HG03095 (cell line): ENCODE results near the gene BMERB1.
"Not testable (repeated sequence)": the region's sequence is repeated elsewhere in the genome, so short reads cannot be mapped to it uniquely, and the experiment has no call there.

Experiments
- ATAC-seq: cut with Tn5 transposase; IDR thresholded peaks from one replicate; pipeline ENCODE4 v1.9.1; 2021; ENCODE audit warnings: moderate library complexity; ENCODE audit not compliant: unreplicated experiment

Gene BMERB1

DNA sequence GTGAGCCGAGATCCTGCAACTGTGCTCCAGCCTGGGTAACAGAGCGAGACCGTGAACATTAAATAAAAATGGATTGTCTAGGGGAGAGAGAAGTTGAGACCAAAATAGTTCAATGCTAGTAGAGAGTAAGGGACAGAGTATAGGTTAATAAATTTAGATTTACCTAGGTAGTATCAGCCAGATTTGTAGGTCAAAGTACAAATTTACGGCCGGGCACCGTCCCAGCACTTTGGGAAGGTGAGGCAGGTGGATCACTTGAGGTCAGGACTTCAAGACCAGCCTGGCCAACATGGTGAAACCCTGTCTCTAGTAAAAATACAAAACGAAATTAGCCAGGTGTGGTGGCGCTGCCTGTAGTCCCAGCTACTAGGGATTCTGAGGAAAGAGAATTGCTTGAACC is 12.2 kb upstream of the BMERB1 start:
- ATAC-seq, result no peak

GRCh38 chr16:15425861-15426260 is 8.5 kb upstream of the BMERB1 start:
- no peak for ATAC-seq

- no peak for ATAC-seq
Measured at GRCh38 chr16:15426796-15427195, 7.6 kb upstream of the BMERB1 start.

GRCh38 chr16:15427648-15428239 is 6.6 kb upstream of the BMERB1 start:
- ATAC-seq, result no peak

DNA sequence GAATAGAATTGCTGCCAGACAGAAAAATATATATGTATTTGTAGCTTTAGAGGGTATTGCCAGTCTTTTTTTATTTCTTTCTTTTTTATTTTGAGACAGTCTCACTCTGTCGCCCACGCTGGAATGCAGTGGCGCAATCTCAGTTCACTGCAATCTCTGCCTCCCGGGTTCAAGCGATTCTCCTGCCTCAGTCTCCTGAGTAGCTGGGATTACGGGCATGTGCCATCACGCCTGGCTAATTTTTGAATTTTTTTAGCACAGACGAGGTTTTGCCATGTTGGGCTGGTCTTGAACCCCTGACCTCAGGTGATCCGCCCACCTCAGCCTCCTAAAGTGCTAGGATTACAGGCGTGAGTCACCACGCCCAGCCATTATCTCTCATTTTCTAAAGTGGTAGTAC is 3.5 kb upstream of the BMERB1 start:
- not testable (repeated sequence) for ATAC-seq

GRCh38 chr16:15434079-15434424 is 336 bp upstream of the BMERB1 start:
- ATAC-seq, result no peak

DNA sequence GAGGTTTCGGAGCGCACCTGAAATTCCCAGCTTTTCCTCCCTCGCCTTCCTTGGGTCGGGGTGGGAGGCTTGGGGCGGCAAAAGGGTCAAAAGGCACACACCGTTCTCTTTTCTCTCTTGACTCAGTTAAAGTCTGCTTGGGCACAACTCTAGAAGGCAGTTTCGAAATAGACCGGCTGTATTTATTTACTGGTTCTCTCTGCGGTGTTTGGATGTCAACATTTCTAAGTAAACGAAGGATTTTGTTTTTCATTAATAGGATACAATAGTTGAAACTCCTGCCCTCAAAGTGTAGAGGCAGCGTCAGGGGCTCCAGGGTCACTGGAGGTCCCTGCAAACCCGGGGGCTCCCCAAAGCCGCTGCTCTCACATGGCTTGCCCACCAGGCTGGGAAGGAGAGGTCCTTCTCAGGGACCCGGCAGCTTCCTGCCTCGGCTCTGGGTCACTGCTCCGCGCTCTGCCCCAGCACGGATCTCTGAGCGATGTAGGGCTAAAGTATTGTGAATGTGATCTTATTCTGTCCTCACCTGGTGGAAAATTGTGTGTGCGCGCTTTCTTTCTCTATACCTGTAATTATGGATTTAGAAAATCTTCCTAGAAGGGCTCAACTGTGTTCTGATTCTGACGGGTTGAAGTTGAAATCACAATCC is 952 bp downstream of the BMERB1 start:
- ATAC-seq, result no peak

GRCh38 chr16:15439102-15439501 is 4.7 kb downstream of the BMERB1 start:
- no peak for ATAC-seq

GRCh38 chr16:15439521-15439920 is 5.1 kb downstream of the BMERB1 start:
- ATAC-seq, result no peak

DNA sequence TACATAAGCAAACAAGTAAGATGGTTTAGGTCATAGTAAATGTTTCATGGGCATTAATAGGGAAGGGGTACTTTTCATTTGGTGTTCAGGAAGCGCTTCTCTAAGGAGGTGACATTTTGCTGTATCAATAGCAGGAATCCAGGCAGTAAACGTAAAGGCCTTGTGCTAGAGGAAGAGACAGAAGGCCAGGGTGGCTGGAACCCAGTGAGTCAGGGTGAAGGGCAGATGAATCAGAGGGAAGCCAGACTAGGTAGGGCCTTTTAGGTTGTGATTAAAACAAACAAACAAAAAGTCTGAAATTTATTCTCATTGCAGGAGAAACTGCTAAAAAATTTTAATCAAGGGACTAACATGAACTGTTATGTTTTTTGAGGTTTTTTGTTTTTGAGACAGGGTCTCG is 6.5 kb downstream of the BMERB1 start:
- ATAC-seq, result no peak

- not testable (repeated sequence) for ATAC-seq
Measured at GRCh38 chr16:15442140-15442539, 7.8 kb downstream of the BMERB1 start.

DNA sequence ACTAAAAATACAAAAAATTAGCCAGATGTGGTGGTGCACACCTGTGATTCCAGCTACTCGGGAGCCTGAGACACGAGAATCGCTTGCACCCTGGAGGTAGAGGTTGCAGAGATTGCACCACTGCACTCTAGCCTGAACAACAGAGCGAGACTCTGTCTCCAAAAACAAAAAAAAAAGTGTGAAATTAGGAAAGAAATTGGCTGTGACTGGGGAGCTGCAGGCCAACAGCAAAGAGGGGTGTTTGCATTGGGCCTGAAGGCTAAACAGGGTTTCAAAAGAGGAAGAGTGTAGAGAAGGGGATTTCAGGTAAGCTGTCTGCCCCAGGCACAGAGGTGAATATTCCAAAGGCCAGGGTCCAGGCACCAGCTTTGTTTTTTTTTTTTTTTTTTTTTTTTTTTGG is 9.4 kb downstream of the BMERB1 start:
- no peak for ATAC-seq

DNA sequence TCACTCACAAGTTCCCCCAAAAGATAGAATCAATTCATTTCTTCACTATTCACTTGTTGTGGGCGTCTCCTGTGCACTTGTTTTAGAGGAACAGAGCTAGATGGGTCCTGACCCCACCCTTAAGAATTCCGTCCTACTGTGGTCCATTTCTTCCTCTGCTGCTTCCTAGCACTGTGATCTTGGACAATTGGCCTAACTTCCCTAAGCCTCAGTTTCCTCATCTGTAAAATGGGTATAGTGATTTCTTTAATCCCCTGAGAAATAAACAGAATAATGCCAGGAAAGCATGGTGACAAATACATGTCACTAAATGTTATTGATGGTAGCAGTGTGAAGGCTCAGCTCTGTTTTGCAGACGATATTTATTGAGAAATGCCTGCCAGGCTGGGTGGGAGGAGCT is 9.9 kb downstream of the BMERB1 start:
- ATAC-seq, result no peak

- no peak for ATAC-seq
Measured at GRCh38 chr16:15445450-15445849, 11.1 kb downstream of the BMERB1 start.

DNA sequence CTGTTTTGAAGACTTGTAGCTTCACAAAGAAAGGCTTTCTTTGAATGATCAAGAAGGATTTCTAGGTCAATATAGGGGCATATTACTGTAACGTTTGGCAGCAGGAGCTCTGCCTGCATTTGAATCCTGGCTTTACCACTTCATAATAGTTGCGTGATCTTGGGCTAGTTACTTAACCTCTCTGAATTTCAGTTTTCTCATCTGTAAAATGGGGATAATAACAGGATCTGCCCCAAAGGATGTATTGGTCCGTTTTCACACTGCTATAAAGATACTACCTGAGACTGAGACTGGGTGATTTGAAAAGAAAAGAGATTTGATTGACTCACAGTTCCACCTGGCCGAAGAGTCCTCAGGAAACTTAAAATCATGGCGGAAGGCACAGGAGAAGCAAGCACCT is 12.5 kb downstream of the BMERB1 start:
- ATAC-seq, result no peak

GRCh38 chr16:15450624-15451023 is 16.2 kb downstream of the BMERB1 start:
- ATAC-seq, result no peak

GRCh38 chr16:15451098-15451731 is 16.8 kb downstream of the BMERB1 start:
- ATAC-seq, result no peak

DNA sequence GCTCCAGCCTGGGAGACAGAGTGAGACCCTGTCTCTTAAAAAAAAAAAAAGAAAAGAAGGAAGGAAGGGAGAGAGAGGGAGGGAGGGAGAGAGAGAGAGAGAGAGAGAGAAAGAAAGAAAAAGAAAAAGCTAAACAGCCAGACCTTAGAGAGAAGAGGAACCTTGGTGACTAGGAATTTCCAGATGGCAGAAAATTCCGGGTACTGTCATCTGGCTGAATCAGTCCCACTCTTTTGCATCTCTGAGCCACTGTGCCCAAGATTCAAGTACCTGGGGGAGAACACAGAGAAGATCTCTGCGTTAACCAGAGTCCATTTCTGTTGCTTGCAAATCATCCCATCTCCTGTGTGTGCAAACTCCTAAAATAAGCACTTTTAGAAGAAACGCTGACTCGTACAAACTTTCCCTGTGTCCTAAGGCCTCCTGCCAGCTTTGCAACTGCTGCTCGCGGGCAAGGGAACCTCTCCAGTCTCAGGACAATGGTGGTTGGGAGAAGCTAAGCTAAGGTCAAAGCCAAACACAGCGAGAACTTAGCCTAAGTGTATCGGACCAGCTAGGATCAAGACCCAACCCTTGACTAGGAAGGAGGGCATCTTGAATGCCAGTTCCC is 18.0 kb downstream of the BMERB1 start:
- no peak for ATAC-seq

DNA sequence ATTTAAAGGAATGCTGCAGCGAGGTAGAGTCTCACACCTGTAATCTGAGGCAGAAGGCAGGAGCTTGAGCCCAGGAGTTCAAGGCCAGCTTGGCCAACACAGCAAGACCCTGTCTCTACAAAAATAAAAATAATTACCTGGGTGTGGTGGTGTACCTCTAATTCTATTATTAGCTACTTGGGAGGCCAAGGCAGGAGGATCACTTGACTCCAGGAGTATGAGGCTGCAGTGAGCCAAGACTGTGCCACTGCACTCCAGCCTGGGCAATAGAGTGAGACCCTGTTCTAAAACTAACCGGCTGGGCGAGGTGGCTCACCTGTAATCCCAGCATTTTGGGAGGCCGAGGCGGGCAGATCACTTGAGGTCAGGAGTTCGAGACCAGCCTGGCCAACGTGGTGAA is 18.9 kb downstream of the BMERB1 start:
- not testable (repeated sequence) for ATAC-seq

GRCh38 chr16:15454933-15455332 is 20.5 kb downstream of the BMERB1 start:
- not testable (repeated sequence) for ATAC-seq

- ATAC-seq, result no peak
Measured at GRCh38 chr16:15457400-15457799, 23.0 kb downstream of the BMERB1 start.

DNA sequence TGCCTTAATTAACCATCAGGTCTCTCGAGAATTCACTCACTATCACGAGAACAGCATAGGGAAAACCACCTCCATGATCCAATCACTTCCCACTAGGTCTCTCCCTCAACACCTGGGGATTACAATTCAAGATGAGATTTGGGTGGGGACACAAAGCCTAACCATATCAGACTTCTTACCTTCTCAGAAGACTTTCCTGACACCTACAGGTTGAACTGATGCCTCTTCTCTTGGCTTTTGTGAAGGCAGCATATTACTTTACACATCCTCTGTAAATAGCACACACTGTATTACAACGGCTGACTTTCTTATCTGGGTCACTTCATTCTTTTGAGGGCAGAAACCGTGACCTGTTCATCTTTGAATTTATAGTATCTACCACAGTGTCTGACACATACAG is 23.6 kb downstream of the BMERB1 start:
- ATAC-seq, result no peak
